ENCODE measurements around the gene GALK2.

DNA sequence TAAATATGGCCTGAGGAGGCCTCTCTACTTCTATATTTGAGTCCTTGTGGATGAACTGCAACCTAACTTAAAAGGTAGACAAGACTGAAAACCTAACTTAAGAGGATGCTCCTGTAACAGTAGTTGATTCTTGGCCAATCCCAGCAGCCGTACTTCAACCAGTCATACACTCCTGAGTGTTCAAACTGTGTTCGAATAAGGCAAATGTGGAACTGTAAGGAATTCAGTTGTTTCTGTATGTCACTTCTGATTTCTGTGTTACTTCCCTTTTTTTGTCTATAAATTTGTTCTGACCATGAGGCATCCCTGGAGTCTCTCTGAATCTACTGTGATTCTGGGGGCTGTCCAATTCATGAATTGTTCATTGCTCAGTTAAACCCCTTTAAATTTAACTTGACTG is 20.5 kb downstream of the GALK2 start:
- no peak for TF ChIP-seq CTCF (IDR thresholded peaks at IDR 0.05)
- TF ChIP-seq TFCP2L1 (CRISPR knock-in tag; IDR thresholded peaks at IDR 0.05) = no peak
- TF ChIP-seq, protein P1, sequence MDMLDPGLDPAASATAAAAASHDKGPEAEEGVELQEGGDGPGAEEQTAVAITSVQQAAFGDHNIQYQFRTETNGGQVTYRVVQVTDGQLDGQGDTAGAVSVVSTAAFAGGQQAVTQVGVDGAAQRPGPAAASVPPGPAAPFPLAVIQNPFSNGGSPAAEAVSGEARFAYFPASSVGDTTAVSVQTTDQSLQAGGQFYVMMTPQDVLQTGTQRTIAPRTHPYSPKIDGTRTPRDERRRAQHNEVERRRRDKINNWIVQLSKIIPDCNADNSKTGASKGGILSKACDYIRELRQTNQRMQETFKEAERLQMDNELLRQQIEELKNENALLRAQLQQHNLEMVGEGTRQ (IDR thresholded peaks at IDR 0.05) = no peak
- no peak for TF ChIP-seq POLR2A (IDR thresholded peaks at IDR 0.05; ENCODE audit: low read length)
- no peak for TF ChIP-seq JUNB (IDR thresholded peaks at IDR 0.05)
- no peak for TF ChIP-seq SMC3 (IDR thresholded peaks at IDR 0.05)
- TF ChIP-seq HDAC2 (IDR thresholded peaks at IDR 0.05) = no peak
- TF ChIP-seq RARB (CRISPR knock-in tag; IDR thresholded peaks at IDR 0.05) = no peak
- TF ChIP-seq JUN (IDR thresholded peaks at IDR 0.05) = no peak
- TF ChIP-seq MYC (IDR thresholded peaks at IDR 0.05; ENCODE audit: borderline replicate concordance, low read length) = no peak
- TF ChIP-seq, protein P2, sequence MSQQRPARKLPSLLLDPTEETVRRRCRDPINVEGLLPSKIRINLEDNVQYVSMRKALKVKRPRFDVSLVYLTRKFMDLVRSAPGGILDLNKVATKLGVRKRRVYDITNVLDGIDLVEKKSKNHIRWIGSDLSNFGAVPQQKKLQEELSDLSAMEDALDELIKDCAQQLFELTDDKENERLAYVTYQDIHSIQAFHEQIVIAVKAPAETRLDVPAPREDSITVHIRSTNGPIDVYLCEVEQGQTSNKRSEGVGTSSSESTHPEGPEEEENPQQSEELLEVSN (IDR thresholded peaks at IDR 0.05; ENCODE audit: borderline replicate concordance, low read depth) = no peak
